Measurements from ENCODE around the gene DPPA4. TPM values are rescaled to one million over a fixed set of nuclear protein-coding genes. Genes with fewer than 3 reads are reported as not detected.

Gene DPPA4
- total RNA-seq, 1 experiment from 2014 or later = not detected

DNA sequence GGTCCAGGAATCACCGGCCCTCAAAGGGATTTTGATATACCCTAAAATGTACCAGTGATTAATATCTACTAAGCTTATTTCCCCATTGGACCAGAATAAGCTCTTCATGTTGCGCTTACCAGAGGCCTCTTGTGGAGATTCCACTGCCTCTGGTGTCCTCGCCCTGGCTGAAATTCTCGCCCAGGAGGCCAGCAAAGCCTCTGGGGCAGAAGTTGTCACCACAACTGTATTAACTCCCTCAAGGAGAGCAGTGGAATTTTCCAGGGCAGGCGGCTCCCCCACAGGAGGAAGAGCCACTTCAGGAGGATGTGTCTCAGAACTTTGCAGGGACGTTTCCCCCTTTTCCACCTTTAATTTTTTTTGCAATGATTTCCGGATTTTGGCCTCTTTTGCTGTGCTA lies 6.9 kb downstream of the DPPA4 start:
- Mint-ChIP-seq H3K36me3 (ENCODE audit: insufficient read depth, unreplicated experiment) (no peaks in the 10 kb centered on the region), H3K4me3 (ENCODE audit: unreplicated experiment) (no peak overlapping the region), H3K27ac (ENCODE audit: unreplicated experiment) (no peak overlapping the region), H3K4me1 (ENCODE audit: low read depth, unreplicated experiment) (peaks cover 8% of the 10 kb centered on the region), H3K27me3 (ENCODE audit: insufficient read depth, unreplicated experiment) (no peaks in the 10 kb centered on the region), H3K9me3 (ENCODE audit: unreplicated experiment) (no peaks in the 10 kb centered on the region)
- DNase-seq = no peak
- Histone ChIP-seq H3K27me3 (replicated peaks; ENCODE audit: control insufficient read depth, insufficient read depth, low read length) (no peaks in the 10 kb centered on the region), H3K9me3 (no peaks in the 10 kb centered on the region), H3K36me3 (ENCODE audit: control insufficient read depth, insufficient read depth, low read length) (no peaks in the 10 kb centered on the region), H3K4me1 (no peaks in the 10 kb centered on the region), H3K4me3 (ENCODE audit: low read depth, low read length) (no peak overlapping the region)
- no peak for TF ChIP-seq CTCF (IDR thresholded peaks at IDR 0.05; ENCODE audit: insufficient read depth in 1 of 2, low read depth in 1 of 2, low read length in 1 of 2, severe bottlenecking in 1 of 2, unreplicated experiment in 1 of 2)
- intact Hi-C loops (cut with micrococcal nuclease; ENCODE audit: unreplicated experiment) = no loop called here
- no TSS peak for BruUV-seq (replicated peaks)
- ChIA-PET POLR2A (no interaction called here), CTCF (no interaction called here)

- no peaks in the 10 kb centered on the region for H3K36me3 ChIP-seq (ENCODE audit: control insufficient read depth, insufficient read depth, low read length)
- no peak for DNase-seq
- Mint-ChIP-seq H3K9me3 (ENCODE audit: unreplicated experiment) (no peaks in the 10 kb centered on the region), H3K36me3 (ENCODE audit: insufficient read depth, unreplicated experiment) (no peaks in the 10 kb centered on the region), H3K4me1 (ENCODE audit: low read depth, unreplicated experiment) (no peaks in the 10 kb centered on the region), H3K27me3 (ENCODE audit: insufficient read depth, unreplicated experiment) (no peaks in the 10 kb centered on the region), H3K27ac (ENCODE audit: unreplicated experiment) (no peak overlapping the region), H3K4me3 (ENCODE audit: unreplicated experiment) (no peak overlapping the region)
- no peak overlapping the region for H3K4me3 ChIP-seq (ENCODE audit: low read depth, low read length)
- intact Hi-C loops (cut with micrococcal nuclease; ENCODE audit: unreplicated experiment) = no loop called here
- TF ChIP-seq CTCF (IDR thresholded peaks at IDR 0.05; ENCODE audit: insufficient read depth in 1 of 2, low read depth in 1 of 2, low read length in 1 of 2, severe bottlenecking in 1 of 2, unreplicated experiment in 1 of 2) = no peak
- no peaks in the 10 kb centered on the region for H3K9me3 ChIP-seq
- ChIA-PET CTCF (no interaction called here), POLR2A (no interaction called here)
- H3K27me3 ChIP-seq (replicated peaks; ENCODE audit: control insufficient read depth, insufficient read depth, low read length) = no peaks in the 10 kb centered on the region
- no TSS peak for BruUV-seq (replicated peaks)
- H3K4me1 ChIP-seq = no peaks in the 10 kb centered on the region
Observed at GRCh38 chr3:109328202-109328601, 9.1 kb downstream of the DPPA4 start.

DNA sequence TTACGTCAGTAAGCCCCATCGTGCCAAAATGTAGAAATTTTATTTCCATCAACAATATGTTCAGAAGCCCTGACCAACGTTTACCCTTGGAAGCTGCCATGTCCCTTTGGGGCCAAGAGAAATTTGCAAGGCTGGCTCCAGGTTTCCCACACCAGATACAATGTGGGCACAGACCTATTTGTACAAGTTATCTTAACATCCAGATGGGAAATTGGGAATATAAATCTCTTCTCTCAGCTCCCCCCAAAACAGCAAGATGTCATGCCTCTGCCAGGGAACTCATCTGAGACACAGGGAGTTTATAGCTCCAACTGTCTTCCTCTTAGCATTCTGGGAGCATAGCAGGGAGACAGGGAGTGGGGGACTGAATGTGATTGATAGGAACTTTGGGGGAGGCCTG lies 11.7 kb downstream of the DPPA4 start:
- no TSS peak for BruUV-seq (replicated peaks)
- Histone ChIP-seq H3K27me3 (replicated peaks; ENCODE audit: control insufficient read depth, insufficient read depth, low read length) (no peaks in the 10 kb centered on the region), H3K36me3 (ENCODE audit: control insufficient read depth, insufficient read depth, low read length) (no peaks in the 10 kb centered on the region), H3K9me3 (no peaks in the 10 kb centered on the region), H3K4me1 (no peaks in the 10 kb centered on the region), H3K4me3 (ENCODE audit: low read depth, low read length) (no peak overlapping the region)
- DNase-seq = no peak
- Mint-ChIP-seq H3K27ac (ENCODE audit: unreplicated experiment) (no peak overlapping the region), H3K27me3 (ENCODE audit: insufficient read depth, unreplicated experiment) (no peaks in the 10 kb centered on the region), H3K9me3 (ENCODE audit: unreplicated experiment) (no peaks in the 10 kb centered on the region), H3K36me3 (ENCODE audit: insufficient read depth, unreplicated experiment) (no peaks in the 10 kb centered on the region), H3K4me1 (ENCODE audit: low read depth, unreplicated experiment) (no peaks in the 10 kb centered on the region), H3K4me3 (ENCODE audit: unreplicated experiment) (no peak overlapping the region)
- ChIA-PET POLR2A (no interaction called here), CTCF (no interaction called here)
- no peak for TF ChIP-seq CTCF (IDR thresholded peaks at IDR 0.05; ENCODE audit: insufficient read depth in 1 of 2, low read depth in 1 of 2, low read length in 1 of 2, severe bottlenecking in 1 of 2, unreplicated experiment in 1 of 2)
- intact Hi-C loops (cut with micrococcal nuclease; ENCODE audit: unreplicated experiment) = no loop called here

Data from Caco-2 (cell line).